Breast epithelium (tissue), 3 donors: ENCODE results near the gene RPS6KA1.
"Not testable (repeated sequence)": the region's sequence is repeated elsewhere in the genome, so short reads cannot be mapped to it uniquely, and the experiment has no call there.

ENCODE experiments used
- POLR2AphosphoS5 ChIP-seq, 3 donors: sonication (generic); formaldehyde crosslinking; IDR thresholded peaks; one replicate each; pipeline ENCODE4 v1.6.1; 2017; ENCODE audit warnings: antibody characterized with exemption in 3 of 3
- TF ChIP-seq, protein P1 (sequence below), 3 donors: fragments of 450-650 bp; IDR thresholded peaks; one replicate each; pipeline ENCODE4 v1.5.1; 2016 to 2017; ENCODE audit warnings: antibody characterized with exemption in 3 of 3, mild to moderate bottlenecking in 3 of 3, moderate library complexity in 3 of 3

DNA sequence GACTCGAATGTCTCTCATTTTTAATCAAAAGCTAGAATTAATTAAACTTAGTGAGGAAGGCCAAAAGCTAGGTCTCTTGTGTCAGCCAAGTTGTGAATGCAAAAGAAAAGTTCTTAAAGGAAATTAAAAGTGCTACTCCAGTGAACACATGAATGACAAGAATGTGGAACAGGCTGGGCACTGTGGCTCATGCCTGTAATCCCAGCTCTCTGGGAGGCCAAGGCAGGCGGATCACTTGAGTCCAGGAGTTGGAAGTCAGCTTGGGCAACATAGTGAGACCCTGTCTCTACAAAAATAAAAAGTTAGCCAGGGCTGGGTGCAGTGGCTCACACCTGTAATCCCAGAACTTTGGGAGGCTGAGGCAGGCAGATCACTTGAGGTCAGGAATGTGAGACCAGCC, 18.9 kb upstream of the RPS6KA1 start:
- TF ChIP-seq, protein P1, sequence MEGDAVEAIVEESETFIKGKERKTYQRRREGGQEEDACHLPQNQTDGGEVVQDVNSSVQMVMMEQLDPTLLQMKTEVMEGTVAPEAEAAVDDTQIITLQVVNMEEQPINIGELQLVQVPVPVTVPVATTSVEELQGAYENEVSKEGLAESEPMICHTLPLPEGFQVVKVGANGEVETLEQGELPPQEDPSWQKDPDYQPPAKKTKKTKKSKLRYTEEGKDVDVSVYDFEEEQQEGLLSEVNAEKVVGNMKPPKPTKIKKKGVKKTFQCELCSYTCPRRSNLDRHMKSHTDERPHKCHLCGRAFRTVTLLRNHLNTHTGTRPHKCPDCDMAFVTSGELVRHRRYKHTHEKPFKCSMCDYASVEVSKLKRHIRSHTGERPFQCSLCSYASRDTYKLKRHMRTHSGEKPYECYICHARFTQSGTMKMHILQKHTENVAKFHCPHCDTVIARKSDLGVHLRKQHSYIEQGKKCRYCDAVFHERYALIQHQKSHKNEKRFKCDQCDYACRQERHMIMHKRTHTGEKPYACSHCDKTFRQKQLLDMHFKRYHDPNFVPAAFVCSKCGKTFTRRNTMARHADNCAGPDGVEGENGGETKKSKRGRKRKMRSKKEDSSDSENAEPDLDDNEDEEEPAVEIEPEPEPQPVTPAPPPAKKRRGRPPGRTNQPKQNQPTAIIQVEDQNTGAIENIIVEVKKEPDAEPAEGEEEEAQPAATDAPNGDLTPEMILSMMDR (IDR thresholded peaks at IDR 0.05): not testable (repeated sequence)
- not testable (repeated sequence) for TF ChIP-seq POLR2AphosphoS5 (IDR thresholded peaks at IDR 0.05)
